Naive B cell (primary cell): ENCODE data around the gene UBE2O. TPM values are rescaled to one million over a fixed set of nuclear protein-coding genes. Genes with fewer than 3 reads are reported as not detected.

Experiments
- ATAC-seq, 2 donors: fragments of 150-1000 bp; cut with Tn5 transposase; 2 replicates each; pipeline ENCODE4 v1.10.0; 2021; ENCODE audit warnings: low read depth in 2 of 2, mild to moderate bottlenecking in 2 of 2, moderate library complexity in 2 of 2
- DNase-seq: peaks from one replicate; pipeline ENCODE4 v3.0.0; 2022
- H3K27ac Mint-ChIP-seq, 6 donors: one replicate each; pipeline ENCODE4 v1.8.0; 2020 to 2022; ENCODE audit warnings: mild to moderate bottlenecking in 6 of 6, mixed read lengths in 6 of 6, moderate library complexity in 5 of 6, inconsistent platforms in 2 of 6
- H3K27me3 Mint-ChIP-seq, 3 donors: one replicate each; pipeline ENCODE4 v1.8.0; 2021 to 2022; ENCODE audit warnings: mixed read lengths in 3 of 3, mild to moderate bottlenecking in 1 of 3
- H3K36me3 Mint-ChIP-seq, 2 donors: one replicate each; pipeline ENCODE4 v1.8.0; 2020 to 2022; ENCODE audit warnings: mixed read lengths in 2 of 2, inconsistent platforms in 1 of 2, mild to moderate bottlenecking in 1 of 2
- H3K4me1 Mint-ChIP-seq, 3 donors: one replicate each; pipeline ENCODE4 v1.8.0; 2020 to 2022; ENCODE audit warnings: mixed read lengths in 3 of 3, inconsistent platforms in 1 of 3, mild to moderate bottlenecking in 1 of 3, moderate library complexity in 1 of 3
- H3K4me3 Mint-ChIP-seq, 8 donors: one replicate each; pipeline ENCODE4 v1.8.0; 2020 to 2022; ENCODE audit warnings: mild to moderate bottlenecking in 8 of 8, mixed read lengths in 8 of 8, moderate library complexity in 8 of 8, inconsistent platforms in 2 of 8
- H3K9me3 Mint-ChIP-seq, 7 donors: one replicate each; pipeline ENCODE4 v1.8.0; 2020 to 2022; ENCODE audit warnings: mixed read lengths in 7 of 7, mild to moderate bottlenecking in 5 of 7, inconsistent platforms in 2 of 7, moderate library complexity in 1 of 7
- polyA plus RNA-seq, 6 donors: library from polyadenylated mRNA; unstranded; fragments of 300-500 nt; fragmentation: Illumina TruSeq; gene quantifications; one replicate each; pipeline ENCODE4 v1.2.3, GENCODE V29; 2021; ENCODE audit warnings: low read depth in 6 of 6

Gene UBE2O
- 10 to 100 TPM; 11.0 to 26.0 (median 16.4) TPM for polyA plus RNA-seq

- H3K36me3 Mint-ChIP-seq: no peaks in the 10 kb centered on the region
- peak; percentile 91 to 92 for ATAC-seq
- no peaks in the 10 kb centered on the region for H3K27me3 Mint-ChIP-seq
- peaks cover 0 to 2% (median 0%) of the 10 kb centered on the region in 7 donors for H3K9me3 Mint-ChIP-seq
- H3K4me1 Mint-ChIP-seq: peaks cover 34 to 48% (median 45%) of the 10 kb centered on the region in 3 donors
- peak within 1 kb of the TSS; percentile 86 to 94 (median 92) for H3K4me3 Mint-ChIP-seq
- peak; percentile 94 for DNase-seq
- peak within 1 kb of the TSS; percentile 87 to 98 (median 97) for H3K27ac Mint-ChIP-seq
These were observed at the start of gene UBE2O for GRCh38 chr17:76452660-76453430. TSS of gene UBE2O (minus strand) at chr17:76453152. CDS start at chr17:76453141, 11 bp downstream.

- peaks cover 0 to 10% of the 10 kb centered on the region in 2 donors for H3K36me3 Mint-ChIP-seq
- no peak for ATAC-seq
- no peaks in the 10 kb centered on the region for H3K9me3 Mint-ChIP-seq
- peak overlapping the region; percentile 95 to 99 (median 97) for H3K27ac Mint-ChIP-seq
- H3K4me3 Mint-ChIP-seq: peak overlapping the region; percentile 84 to 99 (median 93)
- H3K27me3 Mint-ChIP-seq: no peaks in the 10 kb centered on the region
- peaks cover 59 to 61% (median 61%) of the 10 kb centered on the region in 3 donors for H3K4me1 Mint-ChIP-seq
- no peak for DNase-seq
These were observed 48.9 kb upstream of the UBE2O start for GRCh38 chr17:76501827-76502307.

GRCh38 chr17:76501018-76501826 is 48.3 kb upstream of the UBE2O start, which contains the start of gene RHBDF2:
TSS of gene RHBDF2 (minus strand) at chr17:76501423. CDS start at chr17:76481524, 19,899 bp downstream.
- Mint-ChIP-seq H3K36me3 (peaks cover 0 to 10% of the 10 kb centered on the region in 2 donors), H3K27me3 (no peaks in the 10 kb centered on the region), H3K9me3 (no peaks in the 10 kb centered on the region), H3K4me3 (peak within 1 kb of the TSS; percentile 84 to 100 (median 98)), H3K27ac (peak within 1 kb of the TSS; percentile 96 to 99 (median 98)), H3K4me1 (peaks cover 61 to 63% (median 62%) of the 10 kb centered on the region in 3 donors)
- DNase-seq (peak; percentile 96), ATAC-seq (peak; percentile 77 to 81)

- no peaks in the 10 kb centered on the region for H3K9me3 Mint-ChIP-seq
- ATAC-seq (peak; percentile 5 to 11), DNase-seq (no peak)
- peaks cover 0 to 10% of the 10 kb centered on the region in 2 donors for H3K36me3 Mint-ChIP-seq
- peak overlapping the region; percentile 84 to 100 (median 98) for H3K4me3 Mint-ChIP-seq
- H3K27me3 Mint-ChIP-seq: no peaks in the 10 kb centered on the region
- peak overlapping the region; percentile 0 to 98 (median 93) for H3K27ac Mint-ChIP-seq
- peaks cover 62 to 64% (median 63%) of the 10 kb centered on the region in 3 donors for H3K4me1 Mint-ChIP-seq
These were observed 47.7 kb upstream of the UBE2O start for GRCh38 chr17:76500747-76501017.

GRCh38 chr17:76500074-76500746 is 47.3 kb upstream of the UBE2O start:
- Mint-ChIP-seq H3K27me3 (no peaks in the 10 kb centered on the region), H3K36me3 (peaks cover 0 to 10% of the 10 kb centered on the region in 2 donors), H3K27ac (peak overlapping the region; percentile 0 to 98 (median 93)), H3K9me3 (no peaks in the 10 kb centered on the region), H3K4me3 (peak overlapping the region; percentile 84 to 100 (median 98)), H3K4me1 (peaks cover 65 to 68% (median 66%) of the 10 kb centered on the region in 3 donors)
- ATAC-seq (no peak), DNase-seq (no peak)

GRCh38 chr17:76499267-76499667 is 46.3 kb upstream of the UBE2O start:
- H3K4me1 Mint-ChIP-seq: peaks cover 65 to 77% (median 76%) of the 10 kb centered on the region in 3 donors
- no peak for ATAC-seq
- no peaks in the 10 kb centered on the region for H3K27me3 Mint-ChIP-seq
- peak overlapping the region; percentile 84 to 100 (median 98) for H3K4me3 Mint-ChIP-seq
- H3K27ac Mint-ChIP-seq: peak overlapping the region; percentile 93 to 99 (median 96)
- no peak for DNase-seq
- no peaks in the 10 kb centered on the region for H3K9me3 Mint-ChIP-seq
- peaks cover 0 to 10% of the 10 kb centered on the region in 2 donors for H3K36me3 Mint-ChIP-seq

GRCh38 chr17:76498876-76499251 is 45.9 kb upstream of the UBE2O start:
- peak; percentile 63 for DNase-seq
- H3K4me3 Mint-ChIP-seq: peak overlapping the region; percentile 84 to 100 (median 98)

GRCh38 chr17:76497979-76498875 is 45.3 kb upstream of the UBE2O start:
- H3K4me1 Mint-ChIP-seq: peaks cover 70 to 81% (median 78%) of the 10 kb centered on the region in 3 donors
- peak; percentile 3 to 4 for ATAC-seq
- peak overlapping the region; percentile 84 to 100 (median 98) for H3K4me3 Mint-ChIP-seq

More at GRCh38 chr17:76498876-76499251, 45.9 kb upstream of the UBE2O start:
- peaks cover 64 to 76% (median 76%) of the 10 kb centered on the region in 3 donors for H3K4me1 Mint-ChIP-seq
- no peaks in the 10 kb centered on the region for H3K27me3 Mint-ChIP-seq
- peak overlapping the region; percentile 93 to 99 (median 96) for H3K27ac Mint-ChIP-seq
- H3K9me3 Mint-ChIP-seq: no peaks in the 10 kb centered on the region
- H3K36me3 Mint-ChIP-seq: peaks cover 0 to 10% of the 10 kb centered on the region in 2 donors
- ATAC-seq: peak; percentile 29 to 34

GRCh38 chr17:76497699-76497978 is 44.7 kb upstream of the UBE2O start:
- DNase-seq: no peak
- H3K27me3 Mint-ChIP-seq: no peaks in the 10 kb centered on the region
- H3K9me3 Mint-ChIP-seq: no peaks in the 10 kb centered on the region
- H3K4me3 Mint-ChIP-seq: peak overlapping the region; percentile 79 to 100 (median 96)
- peaks cover 71 to 83% (median 79%) of the 10 kb centered on the region in 3 donors for H3K4me1 Mint-ChIP-seq
- H3K36me3 Mint-ChIP-seq: peaks cover 0 to 10% of the 10 kb centered on the region in 2 donors
- H3K27ac Mint-ChIP-seq: peak overlapping the region in 5 of 6 donors; percentile 76 to 99 (median 96)
- no peak for ATAC-seq

More at GRCh38 chr17:76497979-76498875, 45.3 kb upstream of the UBE2O start:
- Mint-ChIP-seq H3K27ac (peak overlapping the region; percentile 93 to 99 (median 96)), H3K9me3 (no peaks in the 10 kb centered on the region), H3K36me3 (peaks cover 0 to 10% of the 10 kb centered on the region in 2 donors), H3K27me3 (no peaks in the 10 kb centered on the region)
- DNase-seq: no peak

- ATAC-seq (no peak), DNase-seq (no peak)
- peaks cover 0 to 10% of the 10 kb centered on the region in 2 donors for H3K36me3 Mint-ChIP-seq
- peak overlapping the region; percentile 60 to 100 (median 96) for H3K4me3 Mint-ChIP-seq
- peaks cover 71 to 83% (median 79%) of the 10 kb centered on the region in 3 donors for H3K4me1 Mint-ChIP-seq
- peak overlapping the region in 5 of 6 donors; percentile 22 to 99 (median 81) for H3K27ac Mint-ChIP-seq
- H3K9me3 Mint-ChIP-seq: no peaks in the 10 kb centered on the region
- no peaks in the 10 kb centered on the region for H3K27me3 Mint-ChIP-seq
These were observed 43.5 kb upstream of the UBE2O start for GRCh38 chr17:76496464-76496863.

- ATAC-seq: no peak
- H3K4me1 Mint-ChIP-seq: peaks cover 74 to 87% (median 84%) of the 10 kb centered on the region in 3 donors
- H3K36me3 Mint-ChIP-seq: peaks cover 0 to 10% of the 10 kb centered on the region in 2 donors
- H3K27me3 Mint-ChIP-seq: no peaks in the 10 kb centered on the region
- H3K27ac Mint-ChIP-seq: peak overlapping the region in 5 of 6 donors; percentile 37 to 99 (median 89)
- H3K4me3 Mint-ChIP-seq: peak overlapping the region; percentile 55 to 100 (median 90)
- no peaks in the 10 kb centered on the region for H3K9me3 Mint-ChIP-seq
- DNase-seq: no peak
These were observed 42.9 kb upstream of the UBE2O start for GRCh38 chr17:76495663-76496400.
